Epidermal melanocyte (primary cell): ENCODE results near the gene TPM2.

Source experiments
- DNase-seq: peaks from one replicate; pipeline ENCODE4 v3.0.0; 2011; ENCODE audit warnings: low spot score; ENCODE audit not compliant: insufficient read length

The TPM2 gene

GRCh38 chr9:35696520-35697215 lies 6.9 kb upstream of the TPM2 start:
- peak; percentile 34 for DNase-seq

- DNase-seq, result no peak
Observed at GRCh38 chr9:35695943-35696401, 6.2 kb upstream of the TPM2 start.

GRCh38 chr9:35691757-35692301 lies 2.1 kb upstream of the TPM2 start:
- DNase-seq, result no peak

GRCh38 chr9:35691334-35691650 lies 1.6 kb upstream of the TPM2 start:
- no peak for DNase-seq

- DNase-seq, result peak; percentile 65
Observed at GRCh38 chr9:35690614-35691333, 1.0 kb upstream of the TPM2 start.

GRCh38 chr9:35690294-35690613 lies 529 bp upstream of the TPM2 start:
- DNase-seq, result no peak

GRCh38 chr9:35688558-35689541 lies 875 bp downstream of the TPM2 start:
- DNase-seq, result no peak

- DNase-seq, result no peak
Observed at GRCh38 chr9:35687972-35688557, 1.7 kb downstream of the TPM2 start.

GRCh38 chr9:35687306-35687705 lies 2.4 kb downstream of the TPM2 start:
- DNase-seq, result no peak

- DNase-seq, result no peak
Observed at GRCh38 chr9:35686222-35687203, 3.2 kb downstream of the TPM2 start.

GRCh38 chr9:35685506-35685905 lies 4.2 kb downstream of the TPM2 start:
- DNase-seq, result no peak

GRCh38 chr9:35684921-35685320 lies 4.8 kb downstream of the TPM2 start:
- no peak for DNase-seq

- DNase-seq, result no peak
Observed at GRCh38 chr9:35683323-35683722, 6.4 kb downstream of the TPM2 start.

- no peak for DNase-seq
Observed at GRCh38 chr9:35682520-35683315, 7.0 kb downstream of the TPM2 start.

GRCh38 chr9:35682051-35682450 lies 7.7 kb downstream of the TPM2 start:
- DNase-seq, result no peak

GRCh38 chr9:35681341-35682002 lies 8.3 kb downstream of the TPM2 start:
- no peak for DNase-seq

GRCh38 chr9:35680331-35681105 lies 9.2 kb downstream of the TPM2 start:
- DNase-seq, result no peak

- DNase-seq, result no peak
Observed at GRCh38 chr9:35679766-35680330, 9.9 kb downstream of the TPM2 start.
